Osteoblast (primary cell): ENCODE data around the gene KISS1R. TPM values are rescaled to one million over a fixed set of nuclear protein-coding genes. Genes with fewer than 3 reads are reported as not detected.

Experiments used
- DNase-seq: peaks from one replicate; pipeline ENCODE4 v3.0.0; 2011; ENCODE audit warnings: low spot score, mixed read lengths; ENCODE audit not compliant: insufficient read length; ENCODE audit errors: missing footprints
- H2AFZ ChIP-seq: 2 replicates; pipeline ENCODE4 v1.6.0; 2011; ENCODE audit warnings: mild to moderate bottlenecking, low read length
- H3K27ac ChIP-seq: 2 replicates; pipeline ENCODE4 v1.5.1; 2011; ENCODE audit warnings: mild to moderate bottlenecking, low read depth, low read length, moderate library complexity
- H3K27me3 ChIP-seq: 2 replicates; pipeline ENCODE4 v1.6.0; 2012; ENCODE audit warnings: mild to moderate bottlenecking, control low read depth, inconsistent platforms, low read length, moderate library complexity; ENCODE audit not compliant: insufficient read depth
- H3K36me3 ChIP-seq: 2 replicates; pipeline ENCODE4 v1.5.1; 2011; ENCODE audit warnings: mild to moderate bottlenecking, low read length, control low read depth, moderate library complexity; ENCODE audit not compliant: insufficient read depth
- H3K4me1 ChIP-seq: 2 replicates; pipeline ENCODE4 v1.5.1; 2011; ENCODE audit warnings: mild to moderate bottlenecking, low read length, control low read depth, moderate library complexity; ENCODE audit not compliant: insufficient read depth
- H3K4me2 ChIP-seq: 2 replicates; pipeline ENCODE4 v1.6.0; 2011; ENCODE audit warnings: mild to moderate bottlenecking, low read length; ENCODE audit not compliant: insufficient read depth
- H3K4me3 ChIP-seq: fragments of 200-600 bp; sonication (generic); 3 replicates; pipeline ENCODE4 v1.5.1; 2012; ENCODE audit warnings: mild to moderate bottlenecking, low read length, inconsistent platforms; ENCODE audit not compliant: insufficient read depth
- H3K79me2 ChIP-seq: 2 replicates; pipeline ENCODE4 v1.6.0; 2012; ENCODE audit warnings: mild to moderate bottlenecking, low read length, control low read depth, inconsistent platforms; ENCODE audit not compliant: insufficient read depth
- H3K9me3 ChIP-seq: 2 replicates; pipeline ENCODE4 v1.5.1; 2011; ENCODE audit warnings: low read depth, low read length, control low read depth
- H4K20me1 ChIP-seq: 2 replicates; pipeline ENCODE4 v1.6.0; 2012; ENCODE audit warnings: mild to moderate bottlenecking, low read length, control low read depth; ENCODE audit not compliant: insufficient read depth
- total RNA-seq: library from RNA; depleted of rRNA; stranded (reverse); fragments of >200 nt; gene quantifications from 2 replicates; pipeline ENCODE4 v1.2.3, GENCODE V29; 2012
- TF ChIP-seq, protein P1 (sequence below): IDR thresholded peaks from 2 replicates; pipeline ENCODE4 v1.5.1; 2011; ENCODE audit warnings: mild to moderate bottlenecking, low read depth, low read length, moderate library complexity; ENCODE audit errors: extremely low read depth

The KISS1R gene
- total RNA-seq, 1 donor: not detected

GRCh38 chr19:918152-918437, 962 bp downstream of the KISS1R start:
- Histone ChIP-seq H3K79me2 (peaks cover 6% of the 10 kb centered on the region), H4K20me1 (no peaks in the 10 kb centered on the region), H3K36me3 (no peaks in the 10 kb centered on the region), H3K4me3 (no peak overlapping the region), H2AFZ (no peak overlapping the region), H3K9me3 (no peaks in the 10 kb centered on the region), H3K4me2 (no peak overlapping the region), H3K4me1 (peaks cover 9% of the 10 kb centered on the region), H3K27me3 (peaks cover 41% of the 10 kb centered on the region), H3K27ac (no peak overlapping the region)
- TF ChIP-seq, protein P1, sequence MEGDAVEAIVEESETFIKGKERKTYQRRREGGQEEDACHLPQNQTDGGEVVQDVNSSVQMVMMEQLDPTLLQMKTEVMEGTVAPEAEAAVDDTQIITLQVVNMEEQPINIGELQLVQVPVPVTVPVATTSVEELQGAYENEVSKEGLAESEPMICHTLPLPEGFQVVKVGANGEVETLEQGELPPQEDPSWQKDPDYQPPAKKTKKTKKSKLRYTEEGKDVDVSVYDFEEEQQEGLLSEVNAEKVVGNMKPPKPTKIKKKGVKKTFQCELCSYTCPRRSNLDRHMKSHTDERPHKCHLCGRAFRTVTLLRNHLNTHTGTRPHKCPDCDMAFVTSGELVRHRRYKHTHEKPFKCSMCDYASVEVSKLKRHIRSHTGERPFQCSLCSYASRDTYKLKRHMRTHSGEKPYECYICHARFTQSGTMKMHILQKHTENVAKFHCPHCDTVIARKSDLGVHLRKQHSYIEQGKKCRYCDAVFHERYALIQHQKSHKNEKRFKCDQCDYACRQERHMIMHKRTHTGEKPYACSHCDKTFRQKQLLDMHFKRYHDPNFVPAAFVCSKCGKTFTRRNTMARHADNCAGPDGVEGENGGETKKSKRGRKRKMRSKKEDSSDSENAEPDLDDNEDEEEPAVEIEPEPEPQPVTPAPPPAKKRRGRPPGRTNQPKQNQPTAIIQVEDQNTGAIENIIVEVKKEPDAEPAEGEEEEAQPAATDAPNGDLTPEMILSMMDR: no peak
- no peak for DNase-seq

DNA sequence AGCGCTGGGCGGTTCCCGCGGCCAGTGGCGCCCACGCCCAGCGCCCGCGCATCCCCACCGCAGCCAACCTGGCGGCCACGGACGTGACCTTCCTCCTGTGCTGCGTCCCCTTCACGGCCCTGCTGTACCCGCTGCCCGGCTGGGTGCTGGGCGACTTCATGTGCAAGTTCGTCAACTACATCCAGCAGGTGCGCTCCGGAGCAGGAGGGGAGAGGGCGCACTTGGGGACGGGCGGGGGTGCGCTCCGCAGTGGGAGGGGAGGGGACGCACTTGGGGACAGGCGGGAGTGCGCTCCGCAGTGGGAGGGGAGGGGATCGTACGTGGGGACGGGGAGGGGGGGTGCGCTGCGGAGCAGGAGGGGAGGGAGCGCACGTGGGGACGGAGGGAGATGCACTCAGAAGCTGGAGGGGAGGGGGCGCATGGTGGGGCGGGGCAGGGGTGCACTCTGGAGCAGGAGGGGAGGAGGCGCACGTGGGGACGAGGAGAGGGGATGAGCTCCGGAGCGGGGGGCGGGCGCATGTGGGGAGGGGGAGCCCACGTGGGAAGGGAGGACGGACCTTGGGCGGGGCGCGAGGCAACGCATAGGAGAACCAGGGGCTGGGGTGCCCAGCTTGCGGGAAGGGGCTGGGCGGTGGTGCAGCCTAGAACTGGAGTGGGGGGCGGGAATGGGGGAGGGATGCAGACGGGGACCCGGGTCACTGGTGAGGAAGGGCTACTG, 1.5 kb downstream of the KISS1R start:
- no peak overlapping the region for H3K27ac ChIP-seq
- H2AFZ ChIP-seq: no peak overlapping the region

GRCh38 chr19:919199-920050, 2.3 kb downstream of the KISS1R start:
- peak; percentile 92 for DNase-seq
- no peak overlapping the region for H2AFZ ChIP-seq
- TF ChIP-seq, protein P1: no peak
- peaks cover 41% of the 10 kb centered on the region for H3K27me3 ChIP-seq
- no peaks in the 10 kb centered on the region for H3K79me2 ChIP-seq
- H3K36me3 ChIP-seq: no peaks in the 10 kb centered on the region
- no peaks in the 10 kb centered on the region for H4K20me1 ChIP-seq
- H3K4me1 ChIP-seq: peaks cover 3% of the 10 kb centered on the region
- no peak overlapping the region for H3K27ac ChIP-seq
- no peak overlapping the region for H3K4me2 ChIP-seq
- no peak overlapping the region for H3K4me3 ChIP-seq
- no peaks in the 10 kb centered on the region for H3K9me3 ChIP-seq

More for the DNA sequence above, 1.5 kb downstream of the KISS1R start:
- Histone ChIP-seq H3K27me3 (peaks cover 41% of the 10 kb centered on the region), H4K20me1 (no peaks in the 10 kb centered on the region), H3K4me3 (no peak overlapping the region), H3K4me2 (no peak overlapping the region), H3K4me1 (peaks cover 5% of the 10 kb centered on the region), H3K9me3 (no peaks in the 10 kb centered on the region), H3K36me3 (no peaks in the 10 kb centered on the region), H3K79me2 (peaks cover under 1% of the 10 kb centered on the region)
- no peak for DNase-seq
- TF ChIP-seq, protein P1: no peak
